Activated CD4-positive, alpha-beta T cell treated with anti-CD3 and anti-CD28 coated beads, Interleukin-2, amount 10 ng/mL, durations not matched to agents 24 days and 14 days (primary cell): ENCODE measurements around the gene C4A. TPM values are rescaled to one million over a fixed set of nuclear protein-coding genes. Genes with fewer than 3 reads are reported as not detected.

ENCODE experiments used
- DNase-seq: peaks from one replicate; pipeline ENCODE4 v3.0.0; 2022
- H3K27ac Mint-ChIP-seq: one replicate; pipeline ENCODE4 v1.8.0; 2022; ENCODE audit warnings: mild to moderate bottlenecking, mixed read lengths
- H3K27me3 Mint-ChIP-seq: one replicate; pipeline ENCODE4 v1.8.0; 2022; ENCODE audit warnings: mixed read lengths
- H3K36me3 Mint-ChIP-seq: one replicate; pipeline ENCODE4 v1.8.0; 2022; ENCODE audit warnings: low read depth, mild to moderate bottlenecking, mixed read lengths
- H3K4me1 Mint-ChIP-seq: one replicate; pipeline ENCODE4 v1.8.0; 2021; ENCODE audit warnings: mixed read lengths
- H3K4me3 Mint-ChIP-seq: one replicate; pipeline ENCODE4 v1.8.0; 2022; ENCODE audit warnings: mild to moderate bottlenecking, moderate library complexity, mixed read lengths
- H3K9me3 Mint-ChIP-seq: one replicate; pipeline ENCODE4 v1.8.0; 2021; ENCODE audit warnings: mixed read lengths
- intact Hi-C: fragments of 100-400 bp; cut with micrococcal nuclease; formaldehyde crosslinking; loops from one replicate; pipeline ENCODE4 v1.15.1; 2023
- total RNA-seq: library from RNA; stranded (reverse); gene quantifications from 2 replicates; pipeline ENCODE4 v1.2.3, GENCODE V29; 2022

The C4A gene
- total RNA-seq, 1 donor from 2014 or later, result 2.7 TPM

DNA sequence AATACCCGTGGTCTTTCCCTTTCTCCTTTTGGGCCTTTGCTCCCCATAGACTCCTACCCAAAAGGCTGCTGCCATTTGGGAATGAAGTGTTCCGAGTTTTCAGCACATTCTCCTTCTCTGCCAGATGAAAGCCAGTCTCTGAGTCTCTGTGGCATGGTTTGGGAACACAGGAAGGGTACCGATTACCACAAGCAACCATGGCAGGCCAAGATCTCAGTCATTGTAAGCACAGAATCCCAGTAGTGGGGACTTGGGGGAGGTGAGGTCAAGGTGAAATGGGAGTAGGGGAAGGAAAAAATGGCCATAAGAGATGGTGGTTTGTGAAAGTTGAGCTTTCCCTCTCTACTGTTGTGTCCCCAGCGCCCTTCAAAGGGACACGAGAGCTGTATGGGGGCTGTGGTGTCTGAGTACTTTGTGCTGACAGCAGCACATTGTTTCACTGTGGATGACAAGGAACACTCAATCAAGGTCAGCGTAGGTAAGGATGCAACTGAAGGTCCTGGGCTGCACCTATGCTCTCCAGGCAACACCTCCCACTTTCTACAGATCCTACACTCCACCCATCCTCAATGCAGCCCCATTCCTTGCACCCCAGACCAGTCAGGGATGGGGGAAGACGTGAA is 31.8 kb upstream of the C4A start:
- H3K4me3 Mint-ChIP-seq, result no peak overlapping the region
- H3K36me3 Mint-ChIP-seq, result peaks cover 25% of the 10 kb centered on the region
- no peaks in the 10 kb centered on the region for H3K9me3 Mint-ChIP-seq
- DNase-seq, result no peak
- intact Hi-C loops, result no loop called here
- H3K27me3 Mint-ChIP-seq, result no peaks in the 10 kb centered on the region
- H3K4me1 Mint-ChIP-seq, result peaks cover 7% of the 10 kb centered on the region
- peak overlapping the region; percentile 27 for H3K27ac Mint-ChIP-seq

DNA sequence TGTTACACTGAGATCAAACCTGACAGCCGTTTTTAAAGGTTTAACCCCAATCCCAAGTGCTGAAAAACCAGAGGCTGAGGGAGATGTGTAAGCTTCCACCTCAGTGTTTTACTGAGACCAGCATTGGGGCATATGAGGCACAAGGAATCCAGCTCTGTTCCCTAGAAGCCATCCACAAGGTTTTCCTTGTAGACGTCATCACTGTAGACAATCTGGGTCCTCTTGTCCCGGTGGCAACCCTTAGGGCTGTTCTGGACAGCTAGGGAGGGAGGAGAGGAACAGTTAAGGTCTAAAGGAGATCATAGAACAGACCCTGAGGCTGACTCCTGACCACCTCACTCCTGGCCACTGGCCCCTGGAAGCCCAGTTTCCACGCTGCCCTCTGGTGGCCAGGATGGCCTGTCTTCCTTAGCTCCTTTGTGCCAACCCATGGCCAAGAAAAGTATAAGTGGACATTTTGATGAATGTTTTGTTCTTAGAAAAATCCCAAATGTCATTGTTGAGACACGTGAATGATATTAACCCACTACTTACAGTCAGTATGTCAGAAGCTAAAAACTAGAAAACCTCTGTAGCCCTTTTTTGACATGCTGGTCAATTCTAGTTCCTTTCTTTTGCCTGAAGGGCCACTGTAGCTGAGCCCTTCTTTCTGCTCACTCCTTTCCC is 29.6 kb upstream of the C4A start:
- H3K4me1 Mint-ChIP-seq, result peaks cover 3% of the 10 kb centered on the region
- peak; percentile 81 for DNase-seq
- H3K27ac Mint-ChIP-seq, result no peak overlapping the region
- no peak overlapping the region for H3K4me3 Mint-ChIP-seq
- intact Hi-C loops, result no loop called here
- H3K27me3 Mint-ChIP-seq, result no peaks in the 10 kb centered on the region
- peaks cover 43% of the 10 kb centered on the region for H3K36me3 Mint-ChIP-seq
- H3K9me3 Mint-ChIP-seq, result no peaks in the 10 kb centered on the region

DNA sequence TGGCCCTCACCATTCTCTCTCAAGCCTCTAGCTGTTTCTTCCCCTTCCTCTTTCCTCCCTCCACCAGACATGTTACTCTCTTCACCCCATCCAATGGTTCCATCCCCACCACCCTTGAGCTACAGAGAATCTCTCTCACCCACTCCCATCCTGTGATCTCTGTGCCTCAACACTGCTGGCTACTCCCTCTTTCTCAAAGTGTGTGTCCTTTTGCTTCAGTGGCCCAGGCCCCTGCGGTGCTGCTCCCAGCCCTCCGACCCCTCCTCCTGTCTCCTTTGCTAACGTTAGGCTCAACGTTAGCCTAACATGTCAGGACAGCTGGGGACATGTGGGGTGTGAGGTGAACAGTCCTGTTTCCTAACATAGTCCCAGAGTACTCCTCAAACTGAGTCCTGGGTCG is 29.0 kb upstream of the C4A start:
- peaks cover 8% of the 10 kb centered on the region for H3K4me1 Mint-ChIP-seq
- H3K9me3 Mint-ChIP-seq, result no peaks in the 10 kb centered on the region
- H3K27me3 Mint-ChIP-seq, result no peaks in the 10 kb centered on the region
- no peak overlapping the region for H3K27ac Mint-ChIP-seq
- no peak overlapping the region for H3K4me3 Mint-ChIP-seq
- H3K36me3 Mint-ChIP-seq, result peaks cover 47% of the 10 kb centered on the region
- no peak for DNase-seq
- intact Hi-C loops, result no loop called here

DNA sequence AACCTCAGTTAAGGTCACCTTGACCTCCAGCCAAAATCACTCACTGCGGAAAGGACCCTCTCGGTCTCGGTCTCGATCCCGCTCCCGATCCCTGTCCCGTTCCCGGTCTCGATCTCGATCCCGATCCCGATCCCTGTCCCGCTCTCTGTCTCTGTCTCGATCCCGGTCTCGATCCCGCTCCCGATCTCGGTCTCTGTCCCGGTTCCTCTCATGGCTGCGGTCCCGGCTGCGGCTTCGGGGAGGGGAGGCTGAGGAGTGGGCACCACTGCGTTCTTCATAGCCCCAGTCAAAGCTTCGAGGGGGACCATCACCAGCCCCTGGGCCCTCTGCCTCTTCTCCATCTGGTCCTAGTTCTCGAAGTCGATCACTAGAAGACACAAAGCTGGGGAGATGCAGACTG is 27.3 kb upstream of the C4A start:
- H3K4me3 Mint-ChIP-seq, result no peak overlapping the region
- H3K36me3 Mint-ChIP-seq, result peaks cover 52% of the 10 kb centered on the region
- H3K9me3 Mint-ChIP-seq, result no peaks in the 10 kb centered on the region
- H3K27me3 Mint-ChIP-seq, result no peaks in the 10 kb centered on the region
- intact Hi-C loops, result no loop called here
- peaks cover 18% of the 10 kb centered on the region for H3K4me1 Mint-ChIP-seq
- no peak overlapping the region for H3K27ac Mint-ChIP-seq
- no peak for DNase-seq

DNA sequence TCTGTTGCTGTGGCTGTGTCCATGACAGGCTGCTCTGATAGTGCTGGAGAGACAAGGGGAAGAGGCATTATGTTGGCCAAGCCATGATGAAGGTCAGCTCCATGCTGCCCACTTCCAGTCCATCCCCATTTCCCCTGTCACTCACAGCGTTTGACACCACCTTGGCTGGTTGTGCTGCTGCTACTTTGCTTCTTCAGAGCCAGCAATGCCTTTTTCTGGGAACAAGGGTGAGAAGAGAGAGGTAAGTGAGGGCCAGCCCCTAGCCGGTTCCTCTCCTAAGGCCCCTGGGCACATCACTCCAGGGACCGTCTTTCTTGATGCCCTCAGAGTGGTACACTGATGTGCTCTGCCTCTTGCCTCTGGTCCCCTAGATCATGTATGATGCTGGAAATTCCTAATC is 25.1 kb upstream of the C4A start:
- H3K4me1 Mint-ChIP-seq, result peaks cover 35% of the 10 kb centered on the region
- peaks cover 64% of the 10 kb centered on the region for H3K36me3 Mint-ChIP-seq
- H3K27me3 Mint-ChIP-seq, result no peaks in the 10 kb centered on the region
- H3K4me3 Mint-ChIP-seq, result no peak overlapping the region
- H3K9me3 Mint-ChIP-seq, result no peaks in the 10 kb centered on the region
- no peak for DNase-seq
- H3K27ac Mint-ChIP-seq, result peak overlapping the region; percentile 32
- intact Hi-C loops, result loop anchor here (5.0 kb wide), 2 partner anchors 221 to 414 kb away; partner anchors contain the start of genes AGPAT1, DDX39B and RNF5

DNA sequence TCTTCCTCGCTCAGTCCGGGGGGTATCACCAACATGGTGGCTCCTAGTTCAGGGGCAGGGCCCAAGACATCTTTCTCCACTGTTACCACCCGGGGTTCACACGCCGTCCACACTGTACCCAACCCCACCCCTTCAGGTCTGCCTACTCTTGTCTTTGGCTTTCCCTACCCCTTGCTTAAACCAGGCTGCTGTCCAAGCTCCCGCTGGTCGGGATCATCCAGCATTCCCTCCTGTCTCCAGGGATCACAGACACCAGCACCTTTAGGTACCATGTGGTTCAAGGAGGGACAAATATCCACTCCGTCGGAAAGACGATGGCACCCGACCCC is 23.5 kb upstream of the C4A start:
- DNase-seq, result no peak
- peaks cover 72% of the 10 kb centered on the region for H3K36me3 Mint-ChIP-seq
- no peaks in the 10 kb centered on the region for H3K9me3 Mint-ChIP-seq
- intact Hi-C loops, result loop anchor here (2.0 to 5.0 kb wide), 3 partner anchors 56 to 416 kb away; partner anchors contain the start of genes AGPAT1, DDX39B, RNF5 and ZBTB12
- no peaks in the 10 kb centered on the region for H3K27me3 Mint-ChIP-seq
- H3K27ac Mint-ChIP-seq, result peak overlapping the region; percentile 95
- peaks cover 36% of the 10 kb centered on the region for H3K4me1 Mint-ChIP-seq
- peak overlapping the region; percentile 97 for H3K4me3 Mint-ChIP-seq

DNA sequence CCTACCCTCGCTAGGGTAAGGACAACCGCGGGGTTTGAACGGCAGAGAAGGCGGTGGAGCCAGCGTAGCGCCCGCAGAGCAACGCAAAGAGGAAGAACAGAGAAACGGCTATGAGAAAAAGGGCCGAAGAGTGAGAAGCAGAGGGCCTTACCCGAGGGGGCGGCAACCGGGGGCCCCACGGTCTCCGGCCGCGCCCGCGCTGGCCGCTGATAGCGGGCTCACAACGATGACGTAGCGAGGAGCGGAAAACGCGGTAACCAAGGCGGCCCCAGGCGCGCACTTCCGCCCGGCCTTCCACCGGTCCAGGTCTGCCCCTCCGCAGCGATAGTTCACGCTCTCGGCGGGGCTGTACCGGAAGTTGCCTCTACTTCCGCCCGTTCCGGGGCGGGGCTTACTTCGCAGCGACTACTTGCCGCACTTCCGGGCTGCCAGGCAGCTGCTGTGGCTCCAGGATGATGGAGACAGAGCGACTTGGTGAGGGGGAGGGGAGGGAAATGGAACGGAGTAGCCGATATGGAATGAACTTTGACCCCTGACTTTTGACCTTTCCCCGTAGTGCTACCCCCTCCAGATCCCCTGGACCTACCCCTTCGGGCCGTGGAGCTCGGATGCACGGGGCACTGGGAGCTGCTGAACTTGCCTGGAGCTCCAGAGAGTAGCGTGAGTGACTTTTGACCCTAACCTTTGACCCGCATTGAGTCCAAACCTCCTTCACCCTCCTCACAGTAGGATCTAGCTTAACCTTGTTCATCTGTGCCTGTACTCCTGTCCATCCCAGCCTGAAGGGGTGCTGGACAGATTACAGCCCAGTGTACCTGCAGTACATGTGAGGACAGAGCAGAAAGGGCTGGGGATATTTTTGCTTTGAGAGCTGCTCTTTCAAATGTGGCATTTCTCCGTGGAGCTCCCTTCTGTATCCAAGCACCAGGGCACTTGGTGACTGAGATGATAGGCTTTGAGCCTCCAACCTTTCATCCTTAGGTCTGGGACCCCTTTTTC is 22.8 kb upstream of the C4A start, which contains the start of the genes NELFE and SKIC2:
NELFE (minus strand) TSS at position 231 of the 999 bp plus-strand sequence. CDS start 525 bp downstream, outside the sequence.
SKIC2 (plus strand) TSS at position 435 of the 999 bp plus-strand sequence; CDS start at position 453, 18 bp downstream.
- H3K4me1 Mint-ChIP-seq, result peaks cover 36% of the 10 kb centered on the region
- H3K36me3 Mint-ChIP-seq, result peaks cover 70% of the 10 kb centered on the region
- intact Hi-C loops, result loop anchor here (1.0 to 5.0 kb wide), 5 partner anchors 13 to 417 kb away; partner anchors contain the start of genes AGPAT1, BAG6, DDX39B and DXO
- peak; percentile 100 for DNase-seq
- peak within 1 kb of the TSS; percentile 95 for H3K27ac Mint-ChIP-seq
- H3K27me3 Mint-ChIP-seq, result no peaks in the 10 kb centered on the region
- H3K4me3 Mint-ChIP-seq, result peak within 1 kb of the TSS; percentile 97
- H3K9me3 Mint-ChIP-seq, result no peaks in the 10 kb centered on the region

DNA sequence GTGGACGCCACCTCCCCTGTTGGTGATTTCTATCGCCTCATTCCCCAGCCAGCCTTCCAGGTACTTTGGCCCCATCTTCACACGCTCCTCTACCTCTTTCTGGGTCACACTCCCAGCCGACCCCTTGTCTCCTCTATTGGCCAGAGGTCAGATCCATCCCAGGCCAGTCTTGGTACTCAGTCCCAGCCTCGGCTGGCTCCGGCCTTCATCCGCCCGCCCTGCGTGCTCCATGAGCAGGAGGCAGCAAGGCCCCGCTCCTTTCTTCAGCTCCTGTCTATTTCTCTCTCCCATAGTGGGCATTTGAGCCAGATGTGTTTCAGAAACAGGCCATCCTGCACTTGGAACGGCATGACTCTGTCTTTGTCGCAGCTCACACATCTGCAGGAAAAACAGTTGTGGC is 20.2 kb upstream of the C4A start:
- H3K9me3 Mint-ChIP-seq, result no peaks in the 10 kb centered on the region
- peaks cover 64% of the 10 kb centered on the region for H3K36me3 Mint-ChIP-seq
- DNase-seq, result no peak
- intact Hi-C loops, result no loop called here
- H3K4me1 Mint-ChIP-seq, result peaks cover 36% of the 10 kb centered on the region
- no peaks in the 10 kb centered on the region for H3K27me3 Mint-ChIP-seq
- no peak overlapping the region for H3K4me3 Mint-ChIP-seq
- H3K27ac Mint-ChIP-seq, result peak overlapping the region; percentile 49

DNA sequence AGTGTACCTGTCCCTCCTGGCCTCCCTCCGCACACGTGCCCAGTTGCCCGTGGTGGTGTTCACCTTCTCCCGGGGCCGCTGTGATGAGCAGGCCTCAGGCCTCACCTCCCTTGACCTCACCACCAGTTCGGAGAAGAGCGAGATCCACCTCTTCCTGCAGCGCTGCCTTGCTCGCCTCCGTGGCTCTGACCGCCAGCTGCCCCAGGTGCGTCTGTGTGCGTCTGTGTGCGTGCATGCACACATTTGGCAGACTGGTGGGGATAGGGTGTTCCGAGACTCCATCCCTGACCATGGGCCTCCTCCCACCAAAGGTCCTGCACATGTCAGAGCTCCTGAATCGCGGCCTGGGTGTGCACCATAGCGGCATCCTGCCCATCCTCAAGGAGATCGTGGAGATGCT is 17.9 kb upstream of the C4A start:
- Mint-ChIP-seq H3K4me3 (no peak overlapping the region), H3K27ac (no peak overlapping the region), H3K4me1 (peaks cover 23% of the 10 kb centered on the region), H3K36me3 (peaks cover 69% of the 10 kb centered on the region), H3K9me3 (no peaks in the 10 kb centered on the region), H3K27me3 (no peaks in the 10 kb centered on the region)
- intact Hi-C loops, result no loop called here
- no peak for DNase-seq

DNA sequence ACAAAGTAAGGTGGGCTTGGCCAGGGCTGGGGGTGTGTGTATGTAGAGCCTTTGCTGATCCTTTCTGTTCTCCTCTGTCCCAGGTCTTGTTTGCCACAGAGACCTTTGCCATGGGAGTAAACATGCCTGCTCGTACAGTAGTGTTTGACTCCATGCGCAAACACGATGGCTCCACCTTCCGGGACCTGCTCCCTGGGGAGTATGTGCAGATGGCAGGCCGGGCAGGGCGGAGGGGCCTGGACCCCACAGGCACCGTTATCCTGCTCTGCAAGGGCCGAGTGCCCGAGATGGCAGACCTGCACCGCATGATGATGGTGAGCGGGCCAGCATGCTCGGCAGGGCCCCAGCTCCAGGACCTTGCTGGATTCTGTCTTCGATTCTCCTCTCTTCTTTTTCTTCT is 16.2 kb upstream of the C4A start:
- Mint-ChIP-seq H3K36me3 (peaks cover 76% of the 10 kb centered on the region), H3K4me3 (no peak overlapping the region), H3K27me3 (no peaks in the 10 kb centered on the region), H3K9me3 (no peaks in the 10 kb centered on the region), H3K4me1 (peaks cover 20% of the 10 kb centered on the region), H3K27ac (no peak overlapping the region)
- intact Hi-C loops, result no loop called here
- DNase-seq, result no peak

DNA sequence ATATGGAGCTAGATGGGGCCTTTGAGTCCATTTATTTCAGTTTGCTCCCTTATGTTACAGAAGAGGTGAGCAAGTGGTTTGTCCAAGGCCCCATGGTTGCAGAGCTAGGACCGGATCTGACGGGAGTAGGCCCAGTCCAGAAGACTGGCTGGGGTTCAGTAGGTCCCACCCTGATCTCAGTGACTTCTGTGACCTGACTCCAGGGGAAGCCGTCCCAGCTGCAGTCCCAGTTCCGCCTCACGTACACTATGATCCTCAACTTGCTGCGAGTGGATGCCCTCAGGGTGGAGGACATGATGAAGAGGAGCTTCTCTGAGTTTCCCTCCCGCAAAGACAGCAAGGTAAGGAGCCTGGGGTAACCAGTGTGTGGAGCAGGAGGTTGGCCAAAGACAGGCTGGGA is 15.4 kb upstream of the C4A start:
- Mint-ChIP-seq H3K36me3 (peaks cover 69% of the 10 kb centered on the region), H3K27ac (no peak overlapping the region)
- intact Hi-C loops, result no loop called here

DNA sequence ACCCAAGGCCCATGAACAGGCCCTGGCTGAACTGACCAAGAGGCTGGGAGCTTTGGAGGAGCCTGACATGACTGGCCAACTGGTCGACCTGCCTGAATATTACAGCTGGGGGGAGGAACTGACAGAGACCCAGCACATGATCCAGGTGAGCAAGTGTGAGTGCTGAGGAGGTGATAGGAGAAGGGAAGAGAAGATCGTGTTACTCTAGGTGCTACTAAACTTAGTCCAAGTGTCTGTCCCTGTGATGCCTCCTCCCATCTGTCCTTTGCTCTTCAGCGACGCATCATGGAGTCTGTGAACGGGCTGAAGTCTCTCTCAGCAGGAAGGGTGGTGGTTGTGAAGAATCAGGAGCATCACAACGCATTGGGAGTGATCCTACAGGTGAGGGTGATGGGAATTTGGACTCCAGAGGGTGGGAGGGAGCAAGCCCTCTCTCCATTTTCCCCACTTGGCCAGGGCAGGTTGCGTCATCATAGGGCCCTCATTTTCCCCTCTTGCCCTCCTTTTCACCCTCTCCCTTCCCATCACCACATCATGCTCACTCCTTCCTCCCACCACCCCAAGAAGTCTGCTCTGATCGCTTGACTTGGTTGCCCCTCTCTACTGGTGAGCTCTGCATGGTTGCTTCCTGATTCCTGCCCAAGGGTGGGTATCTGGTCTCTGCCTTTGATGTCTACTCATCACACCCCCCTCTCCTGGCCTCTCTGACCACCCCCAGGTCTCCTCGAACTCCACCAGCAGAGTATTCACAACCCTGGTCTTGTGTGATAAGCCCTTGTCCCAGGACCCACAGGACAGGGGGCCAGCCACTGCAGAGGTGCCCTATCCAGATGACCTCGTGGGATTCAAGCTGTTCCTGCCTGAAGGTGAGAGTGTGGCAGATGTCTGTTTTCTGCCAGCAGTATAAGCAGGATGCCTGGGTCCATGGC is 14.6 kb upstream of the C4A start:
- peaks cover 65% of the 10 kb centered on the region for H3K36me3 Mint-ChIP-seq
- H3K4me3 Mint-ChIP-seq, result no peak overlapping the region
- intact Hi-C loops, result no loop called here
- no peak for DNase-seq
- H3K27ac Mint-ChIP-seq, result no peak overlapping the region
- H3K27me3 Mint-ChIP-seq, result peaks cover 2% of the 10 kb centered on the region
- no peaks in the 10 kb centered on the region for H3K9me3 Mint-ChIP-seq
- H3K4me1 Mint-ChIP-seq, result peaks cover 21% of the 10 kb centered on the region

More for the DNA sequence above, 15.4 kb upstream of the C4A start:
- Mint-ChIP-seq H3K27me3 (no peaks in the 10 kb centered on the region), H3K4me3 (no peak overlapping the region), H3K4me1 (peaks cover 21% of the 10 kb centered on the region), H3K9me3 (no peaks in the 10 kb centered on the region)
- no peak for DNase-seq

DNA sequence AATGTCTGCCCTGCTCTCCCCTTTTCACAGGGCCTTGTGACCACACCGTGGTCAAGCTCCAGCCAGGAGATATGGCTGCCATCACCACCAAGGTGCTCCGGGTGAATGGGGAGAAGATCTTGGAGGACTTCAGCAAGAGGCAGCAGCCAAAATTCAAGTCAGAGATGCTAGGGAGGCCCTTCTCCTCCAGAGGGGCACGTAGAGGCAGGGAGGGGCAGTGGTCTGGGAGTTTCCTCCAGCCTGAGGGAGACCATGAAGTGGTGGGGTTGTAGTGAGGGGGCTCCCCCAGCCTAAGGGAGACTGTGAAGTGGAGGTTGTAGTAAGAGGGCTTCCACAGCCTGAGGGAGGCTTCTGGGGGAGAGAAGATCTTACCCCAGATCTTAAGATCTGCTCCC is 13.9 kb upstream of the C4A start:
- intact Hi-C loops, result no loop called here
- H3K36me3 Mint-ChIP-seq, result peaks cover 58% of the 10 kb centered on the region
- no peak overlapping the region for H3K4me3 Mint-ChIP-seq
- H3K27me3 Mint-ChIP-seq, result peaks cover 2% of the 10 kb centered on the region
- H3K27ac Mint-ChIP-seq, result no peak overlapping the region
- no peaks in the 10 kb centered on the region for H3K9me3 Mint-ChIP-seq
- DNase-seq, result no peak
- H3K4me1 Mint-ChIP-seq, result peaks cover 27% of the 10 kb centered on the region
